NCI-H1417 treated with DMSO at 0.1 percent for 48 hours (cell line): ENCODE data around the gene TRIM33.
"Not testable (repeated sequence)": the region's sequence is repeated elsewhere in the genome, so short reads cannot be mapped to it uniquely, and the experiment has no call there.

Experiments used
- DNase-seq: peaks from one replicate; lab custom pipeline; 2025; lab: John Stamatoyannopoulos, UW

The TRIM33 gene

GRCh38 chr1:114510274-114511031 lies 550 bp downstream of the TRIM33 start:
- DNase-seq = no peak

DNA sequence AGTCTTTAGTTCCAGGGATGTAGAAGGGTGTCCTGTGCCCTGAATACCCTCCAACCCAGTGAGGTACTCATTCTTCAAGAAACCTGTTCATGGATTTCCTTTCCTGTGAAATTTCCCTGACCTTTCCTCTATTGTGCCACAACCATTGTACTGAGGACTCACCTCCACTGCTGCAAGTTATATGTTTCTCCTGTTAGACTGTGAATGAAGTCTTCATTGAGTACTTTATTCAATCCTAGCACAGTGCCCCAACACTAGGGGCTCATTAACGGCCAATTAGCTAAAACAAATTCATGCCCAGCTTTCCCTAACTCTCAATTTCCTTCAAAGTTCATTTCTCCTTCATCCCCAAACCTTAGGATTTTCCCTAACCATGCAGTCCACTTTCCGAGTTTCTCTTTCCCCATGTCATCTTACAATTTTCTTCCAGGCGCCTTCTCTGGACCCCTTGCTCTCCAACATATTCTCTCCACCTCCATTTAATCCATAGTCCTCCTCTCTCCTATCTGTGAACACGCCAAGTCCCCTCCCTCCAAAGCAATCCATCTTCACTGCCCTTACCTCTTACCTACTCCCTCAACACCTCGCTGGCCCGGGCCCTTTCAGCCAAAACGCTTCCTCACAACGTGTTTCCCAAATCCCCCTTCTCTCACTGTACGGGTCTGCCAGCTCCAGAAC lies 1.3 kb downstream of the TRIM33 start:
- DNase-seq = no peak

GRCh38 chr1:114508386-114508898 lies 2.6 kb downstream of the TRIM33 start:
- DNase-seq = no peak

DNA sequence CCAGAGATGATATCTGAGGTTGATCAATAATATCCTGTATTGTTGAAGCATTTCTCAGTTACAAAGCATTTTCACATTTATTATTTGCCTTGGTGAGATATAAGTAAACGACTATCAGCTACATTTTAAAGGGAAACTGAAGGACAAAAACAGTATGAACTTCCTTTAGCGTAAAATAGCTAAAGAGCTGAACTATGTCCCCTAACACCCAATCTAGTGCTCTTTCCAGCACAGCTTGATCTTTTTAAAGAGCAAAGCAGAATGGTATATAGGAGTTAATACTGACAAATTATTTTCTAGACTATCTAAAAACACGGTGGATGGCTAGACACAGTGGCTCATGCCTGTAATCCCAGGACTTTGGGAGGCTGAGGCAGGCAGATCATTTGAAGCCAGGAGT lies 3.5 kb downstream of the TRIM33 start:
- DNase-seq = no peak

DNA sequence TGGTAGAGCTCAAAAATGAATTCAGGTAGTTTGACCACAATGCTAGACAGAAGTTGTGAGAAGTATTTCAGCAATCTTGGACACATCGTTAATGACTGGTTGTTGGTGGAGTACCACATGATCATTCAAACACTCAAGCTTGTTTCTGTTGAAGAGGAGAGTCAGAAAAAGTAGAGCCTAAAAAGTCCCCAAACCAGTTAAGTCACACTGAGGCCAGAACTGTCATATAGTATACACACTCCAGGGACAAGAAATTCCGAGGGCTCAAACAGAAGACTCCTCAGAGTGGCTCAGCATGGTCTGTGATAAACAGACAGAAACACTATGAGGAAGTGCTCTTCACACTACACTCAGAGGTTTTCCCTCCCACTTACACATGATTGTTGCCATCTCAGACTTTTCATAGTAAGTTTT lies 5.8 kb downstream of the TRIM33 start:
- DNase-seq = no peak

- no peak for DNase-seq
These were observed 7.0 kb downstream of the TRIM33 start for GRCh38 chr1:114503916-114504422.

DNA sequence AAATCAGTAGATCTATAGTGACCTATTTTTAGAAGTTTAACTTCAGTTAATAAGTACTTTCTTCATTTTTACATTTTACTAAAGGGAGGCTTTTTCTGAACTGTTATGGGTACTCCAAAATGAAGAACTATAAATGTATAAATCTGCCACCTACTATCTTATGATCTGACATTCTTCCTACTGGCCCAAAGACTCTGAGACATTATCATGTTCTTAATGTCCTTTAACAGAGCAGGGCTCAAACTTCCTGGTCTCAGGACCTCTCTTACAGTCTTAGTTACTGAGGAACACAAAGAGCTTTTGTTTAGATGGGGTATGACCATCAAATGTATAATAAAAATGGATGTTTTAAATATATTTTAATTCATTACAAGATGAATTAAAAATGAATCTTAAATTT lies 8.9 kb downstream of the TRIM33 start:
- DNase-seq = no peak

GRCh38 chr1:114499478-114499877 lies 11.5 kb downstream of the TRIM33 start:
- DNase-seq = no peak

DNA sequence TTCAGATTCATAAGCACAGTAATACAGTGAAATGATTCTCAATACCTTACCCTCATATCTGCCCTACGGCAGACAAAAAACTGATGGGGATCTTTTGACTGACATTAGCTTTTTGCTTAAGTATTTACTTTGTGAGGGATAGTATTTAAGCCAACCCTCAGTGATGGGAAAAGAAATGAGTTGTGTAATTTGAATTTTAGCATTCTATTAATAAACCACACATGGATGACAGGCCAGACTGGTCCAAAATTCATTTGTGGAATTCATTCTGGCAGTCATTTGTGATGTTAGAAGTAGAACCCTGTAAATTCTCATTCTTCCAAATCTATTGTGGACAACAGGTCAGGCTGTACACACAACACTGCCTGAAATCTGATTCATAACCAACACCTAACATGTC lies 14.9 kb downstream of the TRIM33 start:
- DNase-seq = no peak

DNA sequence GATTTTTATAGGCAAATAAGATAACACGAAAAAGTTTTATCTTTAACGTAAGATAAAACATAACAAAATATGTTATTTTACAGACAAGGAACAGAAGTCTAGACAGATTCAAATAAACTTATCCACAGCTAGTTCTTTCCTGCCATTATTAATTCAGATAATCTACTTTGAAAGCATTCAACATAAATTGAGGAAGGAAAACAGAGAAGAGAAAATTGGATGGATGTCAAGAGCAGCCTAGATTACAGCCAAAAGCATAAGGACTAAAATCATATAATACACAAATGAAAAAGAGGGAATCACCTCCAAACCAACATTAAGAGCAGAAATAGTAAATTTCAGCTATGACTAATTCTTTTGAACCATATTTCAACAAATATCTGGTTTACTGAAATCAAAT lies 15.5 kb downstream of the TRIM33 start:
- DNase-seq = no peak

DNA sequence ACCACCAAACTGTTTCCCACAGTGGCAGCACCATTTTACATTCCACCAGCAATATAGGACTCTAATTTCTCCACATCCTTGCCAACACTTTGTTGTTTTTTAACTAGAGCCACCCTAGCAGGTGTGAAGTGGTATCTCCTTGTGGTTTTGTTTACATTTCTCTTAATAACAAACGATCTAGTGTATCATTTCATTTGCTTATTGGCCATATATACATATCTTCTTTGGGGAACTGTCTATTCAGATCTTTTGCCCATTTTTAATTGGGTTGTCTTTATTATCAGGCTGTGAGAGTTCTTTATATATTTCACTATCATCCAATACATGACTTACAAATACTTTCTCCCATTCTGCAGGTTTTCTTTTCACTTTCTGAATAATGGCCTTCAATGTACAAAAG lies 18.0 kb downstream of the TRIM33 start:
- DNase-seq = no peak

GRCh38 chr1:114490274-114490693 lies 20.7 kb downstream of the TRIM33 start:
- DNase-seq = no peak

- no peak for DNase-seq
These were observed 22.3 kb downstream of the TRIM33 start for GRCh38 chr1:114488739-114489138.

DNA sequence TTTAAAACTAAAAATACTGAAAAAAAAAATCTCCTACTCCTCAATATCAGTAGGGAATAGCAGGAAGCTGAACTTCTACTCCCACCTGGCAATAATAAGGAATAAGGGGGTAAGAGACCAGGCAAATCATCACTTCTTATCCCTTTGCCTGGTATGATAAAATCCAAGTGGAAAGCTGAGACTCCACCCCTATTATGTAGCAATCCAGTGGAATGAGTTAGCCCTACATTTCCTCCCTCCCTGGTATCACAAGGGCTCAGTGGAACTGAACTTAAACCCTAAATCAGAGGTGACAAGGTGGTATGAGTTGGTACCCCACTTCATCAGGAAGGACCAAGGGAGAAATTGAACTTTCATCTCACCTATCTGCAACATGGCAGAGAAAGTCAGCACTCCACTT lies 25.7 kb downstream of the TRIM33 start:
- no peak for DNase-seq

GRCh38 chr1:114482585-114482984 lies 28.4 kb downstream of the TRIM33 start:
- DNase-seq = no peak

- DNase-seq = not testable (repeated sequence)
These were observed 31.4 kb downstream of the TRIM33 start for GRCh38 chr1:114479636-114480035.

- no peak for DNase-seq
These were observed 31.9 kb downstream of the TRIM33 start for GRCh38 chr1:114479134-114479533.

DNA sequence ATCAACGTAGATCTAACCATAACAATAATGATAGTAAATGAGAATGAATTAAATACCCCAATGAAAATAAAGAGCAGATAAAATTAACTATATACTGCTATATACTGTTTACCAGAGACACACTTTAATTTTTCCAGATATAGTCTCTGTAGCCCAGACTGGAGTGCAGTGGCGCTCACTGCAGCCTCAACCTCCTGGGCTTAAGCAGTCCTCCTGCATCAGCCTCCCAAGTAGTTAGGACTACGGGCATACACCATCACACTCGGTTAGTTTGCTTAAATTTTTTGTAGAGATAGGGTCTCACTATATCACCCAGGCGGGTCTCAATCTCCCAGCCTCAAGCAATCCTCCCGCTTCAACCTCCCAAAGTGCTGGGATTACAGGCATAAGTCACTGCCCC lies 37.2 kb downstream of the TRIM33 start:
- DNase-seq = no peak

DNA sequence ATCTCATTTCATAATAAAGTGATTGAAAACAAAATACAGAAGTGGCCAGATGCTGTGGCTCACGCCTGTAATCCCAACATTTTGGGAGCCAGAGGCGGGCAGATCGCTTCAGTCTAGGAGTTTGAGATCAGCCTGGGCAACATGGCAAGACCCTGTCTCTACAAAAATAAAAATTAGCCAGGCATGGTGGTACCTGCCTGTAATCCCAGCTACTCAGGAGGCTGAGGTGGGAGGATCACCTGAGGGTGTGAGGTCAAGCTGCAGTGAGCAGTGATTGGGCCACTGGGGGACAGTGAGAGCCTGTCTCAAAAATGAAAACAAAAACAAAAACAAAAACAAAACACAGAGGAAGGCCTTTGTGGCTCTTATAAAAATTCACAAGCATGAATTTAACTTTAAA lies 38.6 kb downstream of the TRIM33 start:
- DNase-seq = no peak

DNA sequence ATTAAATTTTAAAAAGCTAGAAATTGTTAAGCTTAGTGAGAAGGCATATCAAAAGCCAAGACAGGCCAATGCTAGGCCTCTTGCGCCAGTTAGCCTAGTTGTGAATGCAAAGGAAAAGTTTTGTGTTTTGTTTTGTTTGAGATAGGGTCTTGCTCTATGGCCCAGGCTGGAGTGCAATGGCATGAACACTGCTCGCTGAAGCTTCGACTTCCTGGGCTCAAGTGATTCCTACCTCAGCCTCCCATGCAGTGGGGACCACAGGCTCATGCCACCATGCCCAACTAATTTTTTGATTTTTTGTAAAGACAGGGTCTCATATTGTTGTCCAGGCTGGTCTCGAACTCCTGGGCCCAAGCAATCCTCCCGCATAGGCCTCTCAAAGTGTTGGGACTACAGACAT lies 40.3 kb downstream of the TRIM33 start:
- DNase-seq = no peak

GRCh38 chr1:114468710-114469468 lies 42.1 kb downstream of the TRIM33 start:
- DNase-seq = no peak

DNA sequence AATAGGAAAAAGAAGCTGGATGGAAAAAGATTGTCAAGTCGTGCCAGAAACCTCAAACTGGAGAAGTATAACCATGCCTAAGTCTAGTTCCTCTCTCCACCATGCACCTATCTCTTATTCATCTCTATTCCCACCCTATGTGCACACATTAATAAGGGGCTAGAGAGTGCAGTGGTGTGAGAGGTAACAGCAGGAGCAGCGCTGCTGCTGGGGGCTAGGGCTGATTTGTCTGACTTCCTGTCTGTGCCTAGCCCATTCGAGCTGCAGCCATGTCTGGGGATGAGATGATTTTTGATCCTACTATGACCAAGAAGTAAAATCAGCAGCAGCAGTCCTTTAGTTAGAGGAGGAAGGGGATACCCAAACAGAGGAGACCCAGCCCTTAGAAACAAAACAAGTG lies 43.0 kb downstream of the TRIM33 start:
- no peak for DNase-seq

DNA sequence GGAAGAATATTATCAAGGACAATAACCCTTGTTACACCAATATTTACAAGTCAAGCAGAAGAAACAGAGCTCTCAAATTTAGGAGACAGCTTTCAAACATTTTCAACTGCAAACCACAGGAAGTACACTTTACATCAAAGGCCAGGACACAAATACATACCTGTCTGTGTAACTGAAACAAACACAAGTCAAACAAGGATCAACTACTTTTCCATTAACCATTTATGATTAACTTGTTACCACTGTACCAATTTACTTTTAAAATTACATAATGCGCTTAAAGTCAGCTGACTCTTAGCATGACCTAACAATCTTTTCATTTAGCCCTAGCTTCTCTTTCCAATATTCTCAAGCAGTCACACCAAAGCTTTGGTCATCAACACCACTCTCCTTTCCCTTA lies 43.5 kb downstream of the TRIM33 start:
- DNase-seq = no peak
